ENCODE measurements around the gene ATAD1.
"Not testable (repeated sequence)": the region's sequence is repeated elsewhere in the genome, so short reads cannot be mapped to it uniquely, and the experiment has no call there.

The ATAD1 gene

DNA sequence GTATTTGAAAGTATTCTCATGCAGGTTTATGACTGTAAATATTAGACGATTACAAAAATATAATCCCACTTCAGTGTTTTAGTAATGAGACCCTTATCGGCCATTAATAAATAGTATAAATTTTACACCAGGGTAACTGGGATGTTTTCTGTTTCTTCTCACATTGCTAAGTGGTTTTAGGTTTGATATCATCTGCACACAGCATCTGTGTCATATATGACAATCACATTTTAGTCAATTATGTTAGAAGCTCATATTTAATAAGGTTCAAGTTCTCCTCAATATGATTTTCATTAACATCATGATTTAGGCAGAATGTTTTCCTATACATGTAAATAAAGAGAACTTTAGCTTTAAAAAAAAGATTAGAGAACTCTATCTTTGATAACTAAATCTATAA, 66.8 kb downstream of the ATAD1 start:
- no peak for DNase-seq

DNA sequence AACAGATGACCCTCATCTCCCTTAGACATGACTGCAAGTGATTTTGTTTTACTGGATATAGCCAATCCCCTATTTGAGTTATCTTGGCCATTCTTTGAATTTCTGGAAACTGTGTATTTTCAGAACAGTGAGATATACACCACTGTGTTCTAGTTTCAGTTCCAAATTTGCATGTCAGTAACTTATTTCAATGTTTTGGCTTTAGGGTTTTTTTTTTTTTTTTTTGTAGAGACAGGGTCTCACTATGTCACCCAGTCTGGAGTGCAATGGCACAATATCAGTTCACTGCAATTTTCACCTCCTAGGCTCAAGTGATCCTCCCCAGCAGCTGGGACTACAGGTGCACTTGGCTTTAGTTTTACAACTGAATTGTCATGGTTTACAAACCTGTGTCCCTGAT, 67.2 kb downstream of the ATAD1 start:
- DNase-seq: no peak

DNA sequence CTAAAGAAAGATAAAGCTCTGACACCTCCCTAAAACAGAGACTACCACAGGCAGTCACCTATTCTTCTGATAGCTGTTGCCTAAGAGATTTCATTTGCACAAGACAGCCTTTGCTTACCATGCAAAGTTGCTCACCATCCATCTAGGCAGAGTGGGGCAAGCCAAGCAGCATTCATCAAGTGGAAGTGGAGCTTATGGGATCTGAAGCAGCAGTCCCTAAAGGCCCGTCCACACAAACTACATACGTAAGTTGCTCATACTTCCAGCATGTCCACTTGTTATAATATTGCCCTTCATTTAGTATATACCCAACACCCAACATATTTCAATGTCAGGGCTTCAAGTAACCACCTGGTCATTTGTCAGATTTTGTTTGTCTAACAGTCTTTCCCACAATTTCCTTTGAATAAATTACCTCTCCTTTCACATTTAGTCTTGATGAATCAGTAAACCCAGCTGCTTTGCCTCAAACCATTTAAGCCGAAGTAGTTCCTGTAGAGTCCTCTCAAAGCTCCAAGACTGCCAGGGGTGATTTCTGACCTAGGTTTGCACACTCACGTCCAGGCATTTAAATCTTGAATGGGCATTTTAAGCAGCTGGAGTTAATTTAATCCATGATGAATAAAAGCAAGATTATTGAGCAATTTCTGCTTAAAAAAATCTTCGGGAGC, 67.9 kb downstream of the ATAD1 start:
- no peak for DNase-seq

DNA sequence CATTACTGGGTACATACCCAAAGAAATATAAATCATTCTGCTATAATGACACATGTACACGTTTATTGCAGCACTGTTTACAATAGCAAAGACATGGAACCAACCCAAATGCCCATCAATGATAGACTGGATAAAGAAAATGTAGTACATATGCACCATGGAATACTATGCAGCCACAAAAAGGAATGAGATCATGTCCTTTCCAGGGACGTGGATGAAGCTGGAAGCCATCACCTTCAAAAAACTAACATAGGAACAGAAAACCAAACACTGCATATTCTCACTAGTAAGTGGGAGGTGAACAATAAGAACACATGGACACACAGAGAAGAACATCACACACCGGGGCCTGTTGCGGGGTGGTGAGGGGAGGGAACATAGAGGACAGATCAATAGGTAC, 69.8 kb downstream of the ATAD1 start:
- DNase-seq: not testable (repeated sequence)

DNA sequence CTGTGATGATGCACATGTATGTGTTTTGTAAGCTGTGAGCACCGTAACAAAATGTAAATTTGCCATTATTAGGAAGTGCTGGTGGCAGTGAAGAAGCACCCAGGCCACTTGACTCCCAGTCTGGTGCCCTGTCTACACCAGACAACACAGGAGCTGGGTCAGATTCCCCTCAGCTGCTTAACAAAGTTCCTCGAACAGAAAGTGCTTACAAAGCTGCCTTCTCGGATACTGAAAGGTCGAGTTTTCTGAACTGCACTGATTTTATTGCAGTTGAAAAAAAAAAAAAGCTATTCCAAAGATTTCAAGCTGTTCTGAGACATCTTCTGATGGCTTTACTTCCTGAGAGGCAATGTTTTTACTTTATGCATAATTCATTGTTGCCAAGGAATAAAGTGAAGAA, 71.1 kb downstream of the ATAD1 start:
- no peak for DNase-seq

DNA sequence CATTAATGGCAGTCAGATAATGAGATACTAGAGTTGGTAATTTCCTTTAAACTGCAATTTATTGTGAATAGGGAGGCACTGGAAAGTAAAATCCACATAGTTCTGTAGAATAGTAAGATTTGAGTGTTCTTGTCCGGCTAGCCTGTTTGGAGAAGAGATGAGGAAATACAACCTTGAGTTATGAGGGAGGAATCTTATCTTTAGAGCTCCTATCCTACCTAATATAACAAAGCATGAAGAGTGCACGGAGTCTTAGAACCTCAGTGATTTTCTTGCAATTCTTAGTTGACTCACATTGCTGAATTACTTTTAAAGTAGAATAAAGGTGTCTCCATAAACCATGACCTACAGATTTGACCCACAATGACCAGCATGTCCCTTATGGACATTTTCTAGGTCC, 73.4 kb downstream of the ATAD1 start:
- DNase-seq: no peak

GRCh38 chr10:87742992-87743610, 74.9 kb downstream of the ATAD1 start:
- not testable (repeated sequence) for DNase-seq

DNA sequence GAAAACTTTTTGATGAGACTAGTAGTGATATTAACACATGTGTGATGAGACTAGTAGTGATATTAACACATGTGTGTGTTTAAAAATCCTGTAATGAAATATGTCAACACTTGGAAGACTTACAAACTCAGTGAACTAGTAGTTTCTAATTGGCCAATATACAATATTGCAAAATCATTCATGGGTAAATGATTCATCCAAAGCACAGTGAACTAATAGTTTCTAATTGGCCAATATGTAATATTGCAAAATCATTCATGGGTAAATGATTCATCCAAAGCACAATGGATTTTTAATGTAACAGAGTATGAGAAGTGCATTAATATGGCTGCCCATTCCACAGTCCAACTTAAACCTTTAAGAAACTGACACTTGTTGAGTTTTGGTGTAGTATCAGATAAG, 77.8 kb downstream of the ATAD1 start:
- DNase-seq: no peak

DNA sequence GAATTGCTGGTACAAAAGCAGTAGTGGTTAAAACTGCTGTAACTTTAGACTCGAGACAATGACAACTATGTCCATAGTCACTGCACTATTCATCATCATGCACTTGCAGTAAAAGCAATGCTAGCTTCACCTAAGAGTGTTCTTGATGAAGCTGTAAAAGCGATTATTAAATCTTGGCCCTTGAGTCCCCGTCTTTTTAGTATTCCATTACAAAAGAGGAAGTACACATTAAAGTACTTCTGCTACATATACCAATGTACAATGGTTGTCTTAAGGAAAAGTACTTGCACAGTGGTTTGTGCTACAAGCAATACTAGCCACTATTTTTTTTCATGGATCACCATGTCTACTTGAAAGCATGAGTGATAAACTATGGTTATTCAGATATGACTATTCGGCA, 78.3 kb downstream of the ATAD1 start:
- DNase-seq: no peak

DNA sequence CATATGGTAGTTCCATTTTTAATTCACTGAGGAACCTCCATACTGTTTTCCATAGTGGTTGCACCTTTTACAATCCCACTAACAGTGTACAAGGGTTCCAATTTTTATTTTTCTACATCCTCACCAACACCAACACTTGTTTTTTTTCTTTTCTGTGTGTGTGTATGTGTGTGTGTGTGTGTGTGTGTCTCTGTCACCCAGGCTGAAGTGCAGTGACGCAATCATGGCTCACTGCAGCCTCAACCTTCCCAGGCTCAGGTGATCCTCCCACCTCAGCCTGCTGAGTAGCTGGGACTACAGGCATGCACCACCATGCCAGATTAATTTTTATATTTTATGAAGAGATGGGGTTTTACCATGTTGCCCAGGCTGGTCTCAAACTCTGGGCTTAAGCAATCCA, 79.8 kb downstream of the ATAD1 start:
- not testable (repeated sequence) for DNase-seq

DNA sequence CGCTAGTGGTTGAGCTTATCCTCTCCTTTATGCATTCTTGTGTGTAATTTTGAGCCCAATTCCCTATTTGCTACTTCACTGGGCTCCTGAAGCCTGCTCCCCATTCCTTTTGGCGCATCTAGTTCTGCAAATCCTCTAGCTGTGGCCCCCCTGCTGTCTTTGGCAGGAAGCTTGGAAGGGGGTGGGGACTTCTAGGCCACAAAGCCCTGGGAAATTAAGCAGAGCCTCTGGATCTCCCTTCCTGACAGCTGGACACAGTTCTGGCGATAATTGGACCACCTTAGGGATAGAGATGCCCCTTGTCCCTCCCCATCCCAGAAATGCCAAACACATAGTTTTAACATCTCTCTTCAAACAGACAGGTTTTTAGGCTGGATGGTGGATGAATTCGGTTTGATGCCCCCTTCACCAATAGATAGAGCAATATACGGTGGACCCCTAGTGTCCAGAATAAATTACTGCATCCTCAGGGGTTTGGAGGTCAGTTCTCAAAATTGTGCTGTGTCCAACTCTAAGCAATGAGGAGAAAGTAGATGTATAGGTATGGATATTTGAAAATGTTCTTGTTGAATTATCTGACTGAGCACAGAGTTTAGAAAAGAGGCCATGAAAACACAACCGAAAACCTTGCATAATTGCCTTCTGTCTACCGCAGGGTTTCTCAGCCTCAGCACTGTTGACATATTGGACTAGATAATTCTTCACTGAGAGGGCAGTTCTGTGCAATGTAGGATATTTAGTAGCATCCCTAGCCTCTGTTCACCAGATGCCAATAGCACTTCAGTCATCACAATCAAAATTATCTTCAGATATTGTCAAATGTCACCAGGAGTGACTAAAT, 82.8 kb downstream of the ATAD1 start:
- peak; percentile 41 for DNase-seq

GRCh38 chr10:87733081-87733480, 84.9 kb downstream of the ATAD1 start:
- no peak for DNase-seq

GRCh38 chr10:87729940-87730339, 88.1 kb downstream of the ATAD1 start:
- no peak for DNase-seq

GRCh38 chr10:87724789-87725188, 93.2 kb downstream of the ATAD1 start:
- no peak for DNase-seq

DNA sequence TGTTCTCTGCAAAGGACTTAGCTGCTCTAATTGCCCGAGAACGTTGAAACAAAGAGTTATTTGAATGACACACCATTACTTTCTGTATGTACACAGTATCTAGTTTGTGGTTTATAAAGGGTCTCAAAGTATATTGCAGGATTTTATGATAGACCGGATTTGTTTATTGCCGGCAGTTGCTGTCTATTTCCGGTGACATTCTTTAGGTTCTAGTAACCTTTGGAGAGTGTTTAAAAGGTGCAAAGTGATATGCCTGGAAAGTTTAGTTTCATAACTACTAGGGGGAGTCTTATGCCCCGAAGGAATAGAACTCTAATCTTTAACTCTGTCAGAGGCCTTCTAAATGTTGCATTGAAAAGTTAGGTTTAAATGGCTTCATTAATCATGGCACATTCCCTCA, 94.5 kb downstream of the ATAD1 start:
- no peak for DNase-seq

DNA sequence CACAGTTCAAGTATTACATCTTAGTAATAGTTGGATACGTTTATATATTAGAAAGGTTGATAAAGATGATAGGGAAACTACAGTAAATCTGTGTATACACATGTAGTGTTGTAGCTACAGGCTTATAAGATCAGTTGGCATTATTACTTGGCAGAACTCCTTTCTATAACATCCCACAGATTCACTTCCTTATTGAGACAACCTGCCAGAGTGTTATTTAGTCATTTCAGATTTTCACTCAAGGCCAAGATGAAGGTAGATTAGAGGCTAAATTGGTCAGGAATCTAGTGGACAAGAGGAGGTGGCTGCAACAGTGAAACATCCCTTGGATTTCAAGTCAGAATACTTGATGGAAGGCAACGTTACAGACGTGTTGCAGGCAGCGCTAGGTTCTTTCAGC, 95.3 kb downstream of the ATAD1 start:
- DNase-seq: no peak

DNA sequence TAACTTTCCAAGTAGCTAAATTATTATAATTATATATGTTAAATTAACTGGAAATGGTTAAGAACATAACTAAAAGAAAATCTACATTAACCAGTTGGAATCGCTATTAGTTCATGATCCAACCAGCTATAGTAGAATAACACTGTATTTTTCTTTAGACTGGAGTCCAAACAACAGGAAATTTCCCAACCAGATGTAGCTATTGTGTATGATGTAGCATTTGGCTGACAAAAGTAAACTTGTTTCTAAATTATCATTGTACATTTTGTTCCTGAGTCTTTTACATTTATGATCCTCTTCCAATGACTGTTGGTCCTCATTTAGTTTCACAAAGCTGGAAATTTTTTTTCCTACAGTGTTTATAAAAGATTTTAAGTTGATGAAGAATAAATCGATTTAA, 96.2 kb downstream of the ATAD1 start:
- DNase-seq: no peak

- no peak for DNase-seq
Measured at GRCh38 chr10:87720665-87721064, 97.4 kb downstream of the ATAD1 start.

GRCh38 chr10:87716348-87716670, 101.7 kb downstream of the ATAD1 start:
- no peak for DNase-seq

GRCh38 chr10:87715552-87716347, 102.3 kb downstream of the ATAD1 start:
- DNase-seq: no peak

- DNase-seq: no peak
Measured at GRCh38 chr10:87713707-87714106, 104.3 kb downstream of the ATAD1 start.

GRCh38 chr10:87712913-87713616, 105.0 kb downstream of the ATAD1 start:
- no peak for DNase-seq

DNA sequence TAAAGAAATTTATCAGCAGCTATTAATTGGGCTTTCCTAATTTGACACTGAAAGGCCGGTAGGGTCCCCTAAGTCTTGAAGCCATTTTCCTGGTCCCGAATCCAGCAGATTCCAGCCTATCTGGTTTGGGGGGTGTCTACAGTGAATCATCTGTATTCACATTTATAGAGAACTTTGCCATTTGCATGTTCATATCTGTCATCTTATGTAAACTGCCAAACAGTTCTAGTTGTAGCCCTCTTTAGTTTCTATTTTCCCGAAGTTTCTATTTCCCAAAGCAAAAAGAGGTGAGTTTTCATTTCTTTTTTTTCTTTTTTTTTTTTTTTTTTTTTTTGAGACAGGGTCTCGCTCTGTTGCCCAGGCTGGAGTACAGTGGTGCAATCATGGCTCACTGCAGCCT, 110.8 kb downstream of the ATAD1 start:
- no peak for DNase-seq

Data from midbrain (tissue), 1 donor.